Measurements from ENCODE around the gene HSPA1A.
"Not testable (repeated sequence)": the region's sequence is repeated elsewhere in the genome, so short reads cannot be mapped to it uniquely, and the experiment has no call there.

The HSPA1A gene

GRCh38 chr6:31836474-31837368, 21.4 kb downstream of the HSPA1A start:
- Histone ChIP-seq H3K27ac (ENCODE audit: low read length) (peak overlapping the region; percentile 88), H3K79me2 (ENCODE audit: low read length) (peaks cover 44% of the 10 kb centered on the region), H3K27me3 (ENCODE audit: low read depth, low read length) (no peaks in the 10 kb centered on the region), H3K4me2 (ENCODE audit: low read length) (peak overlapping the region; percentile 97), H3K4me1 (ENCODE audit: low read length) (peaks cover 29% of the 10 kb centered on the region), H3K9ac (ENCODE audit: low read length) (peak overlapping the region; percentile 99), H3K9me3 (ENCODE audit: insufficient read depth, low read length) (no peaks in the 10 kb centered on the region), H4K20me1 (ENCODE audit: insufficient read depth, low read length) (peaks cover 12% of the 10 kb centered on the region), H3K36me3 (replicated peaks; ENCODE audit: low read depth, low read length) (peaks cover 48% of the 10 kb centered on the region), H2AFZ (ENCODE audit: low read depth, low read length) (no peak overlapping the region), H3K4me3 (ENCODE audit: low read length) (peak overlapping the region; percentile 98)
- TF ChIP-seq EZH2phosphoT487 (IDR thresholded peaks at IDR 0.05; ENCODE audit: low read depth), result no peak
- TF ChIP-seq CTCF (IDR thresholded peaks at IDR 0.05; ENCODE audit: low read depth, low read length), result no peak

GRCh38 chr6:31837369-31838113, 22.2 kb downstream of the HSPA1A start:
- H3K4me1 ChIP-seq (ENCODE audit: low read length), result peaks cover 29% of the 10 kb centered on the region

GRCh38 chr6:31838114-31838553, 22.8 kb downstream of the HSPA1A start:
- H3K27me3 ChIP-seq (ENCODE audit: low read depth, low read length); H3K4me3 ChIP-seq (ENCODE audit: low read length); H3K9ac ChIP-seq (ENCODE audit: low read length); H3K9me3 ChIP-seq (ENCODE audit: insufficient read depth, low read length); H3K27ac ChIP-seq (ENCODE audit: low read length); H2AFZ ChIP-seq (ENCODE audit: low read depth, low read length): not testable (repeated sequence)
- Histone ChIP-seq H3K4me2 (ENCODE audit: low read length) (peak overlapping the region; percentile 97; the same call in 1 of the 2 replicates), H4K20me1 (ENCODE audit: insufficient read depth, low read length) (peaks cover 12% of the 10 kb centered on the region), H3K79me2 (ENCODE audit: low read length) (peaks cover 44% of the 10 kb centered on the region), H3K4me1 (ENCODE audit: low read length) (peaks cover 23% of the 10 kb centered on the region), H3K36me3 (replicated peaks; ENCODE audit: low read depth, low read length) (peaks cover 50% of the 10 kb centered on the region)

More at GRCh38 chr6:31837369-31838113, 22.2 kb downstream of the HSPA1A start:
- no peaks in the 10 kb centered on the region for H3K9me3 ChIP-seq (ENCODE audit: insufficient read depth, low read length)
- H3K4me3 ChIP-seq (ENCODE audit: low read length), result peak overlapping the region; percentile 98
- peaks cover 12% of the 10 kb centered on the region for H4K20me1 ChIP-seq (ENCODE audit: insufficient read depth, low read length)
- peak overlapping the region; percentile 88 for H3K27ac ChIP-seq (ENCODE audit: low read length)
- H3K27me3 ChIP-seq (ENCODE audit: low read depth, low read length), result no peaks in the 10 kb centered on the region
- no peak overlapping the region for H2AFZ ChIP-seq (ENCODE audit: low read depth, low read length)
- TF ChIP-seq EZH2phosphoT487 (IDR thresholded peaks at IDR 0.05; ENCODE audit: low read depth) (no peak), CTCF (IDR thresholded peaks at IDR 0.05; ENCODE audit: low read depth, low read length) (no peak)
- H3K36me3 ChIP-seq (replicated peaks; ENCODE audit: low read depth, low read length), result peaks cover 50% of the 10 kb centered on the region
- H3K9ac ChIP-seq (ENCODE audit: low read length), result 0 out of 2 replicates have a peak overlapping the region, but pooled peaks have one; percentile 99
- H3K79me2 ChIP-seq (ENCODE audit: low read length), result peaks cover 44% of the 10 kb centered on the region
- peak overlapping the region; percentile 97 for H3K4me2 ChIP-seq (ENCODE audit: low read length)

- Histone ChIP-seq H4K20me1 (ENCODE audit: insufficient read depth, low read length) (peaks cover 12% of the 10 kb centered on the region), H3K9ac (ENCODE audit: low read length) (no peak overlapping the region), H2AFZ (ENCODE audit: low read depth, low read length) (no peak overlapping the region), H3K27ac (ENCODE audit: low read length) (no peak overlapping the region), H3K9me3 (ENCODE audit: insufficient read depth, low read length) (no peaks in the 10 kb centered on the region), H3K4me2 (ENCODE audit: low read length) (no peak overlapping the region), H3K27me3 (ENCODE audit: low read depth, low read length) (no peaks in the 10 kb centered on the region), H3K4me3 (ENCODE audit: low read length) (no peak overlapping the region), H3K79me2 (ENCODE audit: low read length) (peaks cover 44% of the 10 kb centered on the region), H3K4me1 (ENCODE audit: low read length) (peaks cover 19% of the 10 kb centered on the region), H3K36me3 (replicated peaks; ENCODE audit: low read depth, low read length) (peaks cover 50% of the 10 kb centered on the region)
- TF ChIP-seq EZH2phosphoT487 (IDR thresholded peaks at IDR 0.05; ENCODE audit: low read depth) (no peak), CTCF (IDR thresholded peaks at IDR 0.05; ENCODE audit: low read depth, low read length) (no peak)
These were observed 23.6 kb downstream of the HSPA1A start for GRCh38 chr6:31838968-31839367.

GRCh38 chr6:31839779-31840126, 24.4 kb downstream of the HSPA1A start:
- H3K9ac ChIP-seq (ENCODE audit: low read length), result not testable (repeated sequence)
- H4K20me1 ChIP-seq (ENCODE audit: insufficient read depth, low read length), result peaks cover 12% of the 10 kb centered on the region

More at GRCh38 chr6:31839779-31840126, 24.4 kb downstream of the HSPA1A start:
- not testable (repeated sequence) for H3K27ac ChIP-seq (ENCODE audit: low read length); H3K4me2 ChIP-seq (ENCODE audit: low read length); H3K4me3 ChIP-seq (ENCODE audit: low read length); H2AFZ ChIP-seq (ENCODE audit: low read depth, low read length); H3K27me3 ChIP-seq (ENCODE audit: low read depth, low read length); H3K9me3 ChIP-seq (ENCODE audit: insufficient read depth, low read length)
- Histone ChIP-seq H3K36me3 (replicated peaks; ENCODE audit: low read depth, low read length) (peaks cover 50% of the 10 kb centered on the region), H3K4me1 (ENCODE audit: low read length) (peaks cover 19% of the 10 kb centered on the region), H3K79me2 (ENCODE audit: low read length) (peaks cover 38% of the 10 kb centered on the region)

All from OCI-LY3 (cell line).